GM19351 (cell line): ENCODE data around the gene TYROBP.
"Not testable (repeated sequence)": the region's sequence is repeated elsewhere in the genome, so short reads cannot be mapped to it uniquely, and the experiment has no call there.

ENCODE experiments used
- ATAC-seq: cut with Tn5 transposase; IDR thresholded peaks from one replicate; pipeline ENCODE4 v1.9.1; 2021; ENCODE audit warnings: mild to moderate bottlenecking, moderate library complexity; ENCODE audit not compliant: unreplicated experiment

TYROBP gene

GRCh38 chr19:35874392-35874930 is 33.6 kb downstream of the TYROBP start:
- ATAC-seq, result no peak

GRCh38 chr19:35872180-35872579 is 35.9 kb downstream of the TYROBP start:
- no peak for ATAC-seq

- no peak for ATAC-seq
These were observed 36.5 kb downstream of the TYROBP start for GRCh38 chr19:35871611-35872010.

GRCh38 chr19:35870798-35871197 is 37.3 kb downstream of the TYROBP start:
- ATAC-seq, result no peak

- ATAC-seq, result not testable (repeated sequence)
These were observed 37.9 kb downstream of the TYROBP start for GRCh38 chr19:35870124-35870736.

GRCh38 chr19:35869327-35870123 is 38.6 kb downstream of the TYROBP start:
- peak; percentile 73 for ATAC-seq

- no peak for ATAC-seq
These were observed 39.2 kb downstream of the TYROBP start for GRCh38 chr19:35868823-35869326.

GRCh38 chr19:35868172-35868822 is 39.8 kb downstream of the TYROBP start, which contains the start of gene APLP1:
APLP1 (plus strand) TSS chr19:35868574; CDS start chr19:35868637, 63 bp downstream.
- ATAC-seq, result no peak

- no peak for ATAC-seq
These were observed 45.1 kb downstream of the TYROBP start for GRCh38 chr19:35863018-35863417.

GRCh38 chr19:35862528-35862927 is 45.6 kb downstream of the TYROBP start:
- no peak for ATAC-seq

- ATAC-seq, result no peak
These were observed 46.4 kb downstream of the TYROBP start for GRCh38 chr19:35861640-35862160.

GRCh38 chr19:35860818-35861639 is 47.1 kb downstream of the TYROBP start:
- ATAC-seq, result no peak

GRCh38 chr19:35860436-35860817 is 47.7 kb downstream of the TYROBP start:
- no peak for ATAC-seq

GRCh38 chr19:35859414-35859813 is 48.7 kb downstream of the TYROBP start:
- no peak for ATAC-seq

GRCh38 chr19:35858311-35858710 is 49.8 kb downstream of the TYROBP start:
- ATAC-seq, result no peak

- no peak for ATAC-seq
These were observed 51.4 kb downstream of the TYROBP start, which contains the start of gene KIRREL2 for GRCh38 chr19:35856546-35857149. KIRREL2 (plus strand) TSS chr19:35856911; CDS start chr19:35857120, 209 bp downstream.
